Vagina (tissue), 2 donors: ENCODE measurements around the gene DNM3. TPM values are rescaled to one million over a fixed set of nuclear protein-coding genes. Genes with fewer than 3 reads are reported as not detected.

Experiments
- DNase-seq, 2 donors: peaks; one replicate each; pipeline ENCODE4 v3.0.0-alpha.2; 2017; ENCODE audit errors: extremely low spot score in 2 of 2
- H3K27ac ChIP-seq: fragments of 200-600 bp; sonication (generic); one replicate; pipeline ENCODE4 v1.5.1; 2019
- H3K27me3 ChIP-seq: fragments of 200-600 bp; sonication (generic); one replicate; pipeline ENCODE4 v1.5.1; 2019
- H3K36me3 ChIP-seq, 2 donors: fragments of 200-600 bp; sonication (generic); one replicate each; pipeline ENCODE4 v1.5.1; 2017 to 2019
- H3K4me1 ChIP-seq: fragments of 200-600 bp; sonication (generic); one replicate; pipeline ENCODE4 v1.5.1; 2019
- H3K4me3 ChIP-seq, 2 donors: fragments of 200-600 bp; sonication (generic); 1 replicate in 1 of 2; 2 replicates in 1 of 2; pipeline ENCODE4 v1.5.1; 2016 to 2019
- H3K9me3 ChIP-seq: fragments of 200-600 bp; sonication (generic); one replicate; pipeline ENCODE4 v1.5.1; 2019
- CTCF ChIP-seq, 3 experiments: fragments of 450-650 bp in 2 of 3; fragments of 200-600 bp in 1 of 3; sonication (generic) in 1 of 3; IDR thresholded peaks; one replicate each; pipeline ENCODE4 v1.5.1; 2017 to 2019; ENCODE audit warnings: antibody characterized with exemption in 3 of 3, mild to moderate bottlenecking in 2 of 3, moderate library complexity in 2 of 3
- POLR2A ChIP-seq, 2 donors: fragments of 450-650 bp; IDR thresholded peaks; one replicate each; pipeline ENCODE4 v1.6.1; 2017; ENCODE audit warnings: antibody characterized with exemption in 2 of 2, mild to moderate bottlenecking in 2 of 2, moderate library complexity in 2 of 2
- POLR2AphosphoS5 ChIP-seq, 2 donors: sonication (generic); formaldehyde crosslinking; IDR thresholded peaks; one replicate each; pipeline ENCODE4 v1.9.0; 2017; ENCODE audit warnings: antibody characterized with exemption in 2 of 2, mild to moderate bottlenecking in 2 of 2, low read depth in 1 of 2; ENCODE audit not compliant: insufficient read depth in 1 of 2
- intact Hi-C: fragments of 100-400 bp; cut with DNase I; formaldehyde crosslinking; loops from one replicate; pipeline ENCODE4 v1.15.1; 2023
- total RNA-seq: library from RNA; depleted of rRNA; stranded (reverse); fragments of >200 nt; gene quantifications from one replicate; pipeline ENCODE4 v1.2.3, GENCODE V29; 2016

DNM3 gene
- total RNA-seq, 1 donor from 2014 or later: 15.5 TPM

- no peaks in the 10 kb centered on the region for H3K4me1 ChIP-seq
- no peak overlapping the region for H3K4me3 ChIP-seq
- H3K27ac ChIP-seq: no peak overlapping the region
- no peak for DNase-seq
- H3K27me3 ChIP-seq: no peaks in the 10 kb centered on the region
- TF ChIP-seq POLR2AphosphoS5 (IDR thresholded peaks at IDR 0.05; ENCODE audit: insufficient read depth in 1 of 2, low read depth in 1 of 2) (no peak), CTCF (IDR thresholded peaks at IDR 0.05) (no peak), POLR2A (IDR thresholded peaks at IDR 0.05) (no peak)
- intact Hi-C loops: no loop called here
- no peaks in the 10 kb centered on the region for H3K36me3 ChIP-seq
- no peaks in the 10 kb centered on the region for H3K9me3 ChIP-seq
Observed at GRCh38 chr1:171858696-171859095, 17.4 kb downstream of the DNM3 start.

GRCh38 chr1:171860696-171861095 is 19.4 kb downstream of the DNM3 start:
- H3K9me3 ChIP-seq: no peaks in the 10 kb centered on the region
- DNase-seq: no peak
- TF ChIP-seq POLR2A (IDR thresholded peaks at IDR 0.05): no peak
- TF ChIP-seq CTCF (IDR thresholded peaks at IDR 0.05): no peak
- TF ChIP-seq POLR2AphosphoS5 (IDR thresholded peaks at IDR 0.05; ENCODE audit: insufficient read depth in 1 of 2, low read depth in 1 of 2): no peak
- intact Hi-C loops: no loop called here
- H3K27me3 ChIP-seq: no peaks in the 10 kb centered on the region
- no peaks in the 10 kb centered on the region for H3K4me1 ChIP-seq
- no peaks in the 10 kb centered on the region for H3K36me3 ChIP-seq
- no peak overlapping the region for H3K4me3 ChIP-seq
- H3K27ac ChIP-seq: no peak overlapping the region

- intact Hi-C loops: no loop called here
- H3K27me3 ChIP-seq: no peaks in the 10 kb centered on the region
- TF ChIP-seq POLR2A (IDR thresholded peaks at IDR 0.05) (no peak), POLR2AphosphoS5 (IDR thresholded peaks at IDR 0.05; ENCODE audit: insufficient read depth in 1 of 2, low read depth in 1 of 2) (no peak), CTCF (IDR thresholded peaks at IDR 0.05) (no peak)
- no peak overlapping the region for H3K4me3 ChIP-seq
- no peaks in the 10 kb centered on the region for H3K36me3 ChIP-seq
- H3K4me1 ChIP-seq: no peaks in the 10 kb centered on the region
- no peaks in the 10 kb centered on the region for H3K9me3 ChIP-seq
- no peak overlapping the region for H3K27ac ChIP-seq
- DNase-seq: no peak
Observed at GRCh38 chr1:171863531-171863930, 22.2 kb downstream of the DNM3 start.

- Histone ChIP-seq H3K9me3 (no peaks in the 10 kb centered on the region), H3K4me1 (no peaks in the 10 kb centered on the region)
Observed at GRCh38 chr1:171864308-171864707, 23.0 kb downstream of the DNM3 start.

GRCh38 chr1:171865106-171865505 is 23.8 kb downstream of the DNM3 start:
- H3K4me3 ChIP-seq: no peak overlapping the region
- intact Hi-C loops: no loop called here
- no peak overlapping the region for H3K27ac ChIP-seq
- H3K4me1 ChIP-seq: no peaks in the 10 kb centered on the region
- no peaks in the 10 kb centered on the region for H3K27me3 ChIP-seq
- TF ChIP-seq POLR2A (IDR thresholded peaks at IDR 0.05) (no peak), POLR2AphosphoS5 (IDR thresholded peaks at IDR 0.05; ENCODE audit: insufficient read depth in 1 of 2, low read depth in 1 of 2) (no peak), CTCF (IDR thresholded peaks at IDR 0.05) (no peak)
- H3K9me3 ChIP-seq: no peaks in the 10 kb centered on the region
- H3K36me3 ChIP-seq: no peaks in the 10 kb centered on the region
- no peak for DNase-seq

More at GRCh38 chr1:171864308-171864707, 23.0 kb downstream of the DNM3 start:
- H3K27ac ChIP-seq: no peak overlapping the region
- H3K27me3 ChIP-seq: no peaks in the 10 kb centered on the region
- no peak overlapping the region for H3K4me3 ChIP-seq
- no peaks in the 10 kb centered on the region for H3K36me3 ChIP-seq
- DNase-seq: no peak
- intact Hi-C loops: no loop called here
- TF ChIP-seq CTCF (IDR thresholded peaks at IDR 0.05): no peak
- TF ChIP-seq POLR2A (IDR thresholded peaks at IDR 0.05): no peak
- no peak for TF ChIP-seq POLR2AphosphoS5 (IDR thresholded peaks at IDR 0.05; ENCODE audit: insufficient read depth in 1 of 2, low read depth in 1 of 2)
